DND-41 (cell line): ENCODE measurements around the gene FAM25A.
"Not testable (repeated sequence)": the region's sequence is repeated elsewhere in the genome, so short reads cannot be mapped to it uniquely, and the experiment has no call there.

Experiments
- CTCF ChIP-seq: IDR thresholded peaks from 2 replicates; pipeline ENCODE4 v1.5.1; 2012; ENCODE audit warnings: borderline replicate concordance, low read length, moderate library complexity, mild to moderate bottlenecking; ENCODE audit not compliant: poor library complexity, severe bottlenecking; ENCODE audit errors: extremely low read depth
- EZH2 ChIP-seq: IDR thresholded peaks from 3 replicates; pipeline ENCODE4 v1.6.1; 2012; ENCODE audit warnings: borderline replicate concordance, low read depth, mild to moderate bottlenecking, moderate library complexity, low read length, inconsistent platforms; ENCODE audit not compliant: severe bottlenecking

- TF ChIP-seq CTCF, EZH2: not testable (repeated sequence)
Observed at GRCh38 chr10:86991362-86991761, 28.7 kb upstream of the FAM25A start.
